GM12873 (cell line): ENCODE measurements around the gene HDGF.

Experiments used
- CTCF ChIP-seq: IDR thresholded peaks from 2 replicates; pipeline ENCODE4 v1.5.1; 2012; ENCODE audit warnings: low read depth, mild to moderate bottlenecking, moderate library complexity, low read length, control low read depth; ENCODE audit not compliant: insufficient read depth; ENCODE audit errors: missing control alignments

The HDGF gene

DNA sequence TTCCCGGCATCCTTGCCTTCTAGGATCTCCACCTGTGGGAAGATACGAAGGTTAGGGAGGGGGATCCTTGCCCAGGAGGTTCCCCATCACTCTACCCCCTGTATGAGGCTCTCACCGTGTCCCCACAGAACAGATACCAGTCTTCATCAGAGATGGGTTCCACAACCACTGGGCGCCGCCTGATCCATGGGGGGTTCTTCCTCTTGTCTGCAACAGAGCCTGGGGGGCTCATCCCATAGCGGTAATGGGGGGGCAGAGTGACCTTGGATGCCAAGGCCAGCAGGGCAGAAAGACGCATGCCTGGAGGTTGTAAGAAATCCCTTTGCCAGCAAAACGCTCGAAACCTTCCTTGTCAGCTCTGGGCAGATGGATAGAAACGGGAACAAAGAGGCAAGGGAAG, 13.1 kb downstream of the HDGF start:
- no peak for TF ChIP-seq CTCF

GRCh38 chr1:156733989-156734584, 17.4 kb downstream of the HDGF start:
- no peak for TF ChIP-seq CTCF

- no peak for TF ChIP-seq CTCF
These were observed 22.6 kb downstream of the HDGF start, which contains the start of gene ISG20L2 for GRCh38 chr1:156728599-156729462. ISG20L2 (minus strand) TSS chr1:156728766; CDS start chr1:156727652, 1,114 bp downstream.

DNA sequence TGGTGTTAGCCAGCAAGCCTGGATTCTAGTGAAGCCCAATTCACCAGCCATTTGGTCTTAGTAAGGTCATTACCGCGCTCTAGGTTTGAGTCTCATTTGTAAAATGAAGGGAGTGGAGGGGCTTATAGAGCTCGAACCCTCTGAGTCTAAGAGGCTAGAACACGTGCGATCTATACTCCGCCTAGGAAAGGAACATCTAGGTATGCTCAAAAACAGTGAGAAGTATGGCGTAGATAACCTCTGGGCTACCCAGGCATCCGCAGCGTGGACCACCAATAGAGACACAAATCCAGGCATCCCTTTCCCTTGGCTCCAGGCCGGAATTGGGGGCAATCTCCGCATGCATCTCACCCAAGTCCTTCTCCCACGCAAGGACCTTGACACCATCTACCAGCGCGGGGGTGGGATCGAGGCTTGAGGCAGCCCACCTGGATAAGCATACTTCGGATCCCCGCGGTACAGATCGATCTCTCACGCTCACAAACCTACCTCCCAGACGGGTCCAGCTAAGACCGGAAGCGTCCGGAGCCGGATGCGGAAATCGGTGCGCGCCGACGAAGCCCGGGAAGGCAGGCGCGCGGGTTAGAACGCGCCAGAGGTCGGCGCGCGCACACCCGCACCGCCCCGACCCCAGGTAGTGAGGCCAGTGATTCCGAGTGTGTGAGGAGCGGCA, 23.4 kb downstream of the HDGF start, which contains the start of gene METTL25B:
TSS of gene METTL25B (plus strand) at position 544 of the 673 bp plus-strand sequence. CDS start 636 bp downstream, outside the sequence.
- TF ChIP-seq CTCF: no peak

GRCh38 chr1:156727492-156727891, 24.0 kb downstream of the HDGF start:
- TF ChIP-seq CTCF: no peak

- TF ChIP-seq CTCF: peak; percentile 82
These were observed 24.8 kb downstream of the HDGF start for GRCh38 chr1:156726549-156727226.
